Tibial nerve (tissue), 4 donors: ENCODE measurements around the gene DPH2. TPM values are rescaled to one million over a fixed set of nuclear protein-coding genes. Genes with fewer than 3 reads are reported as not detected.
A peak's percentile ranks its signal among the peaks of the same experiment; 100 is the strongest.

Experiments used
- DNase-seq, 2 donors: peaks; one replicate each; pipeline ENCODE4 v3.0.0-alpha.2; 2019; ENCODE audit warnings: low spot score in 2 of 2
- H3K27ac ChIP-seq, 4 donors: fragments of 200-600 bp; sonication (generic) in 3 of 4; one replicate each; pipeline ENCODE4 v1.5.1; 2017 to 2019; ENCODE audit warnings: mild to moderate bottlenecking in 1 of 4
- H3K27me3 ChIP-seq, 2 donors: fragments of 200-600 bp; sonication (generic) in 1 of 2; one replicate each; pipeline versions ENCODE4 v1.5.1 to v1.6.0; 2017 to 2019
- H3K36me3 ChIP-seq, 3 donors: fragments of 200-600 bp; sonication (generic); one replicate each; pipeline ENCODE4 v1.5.1; 2018 to 2019
- H3K4me1 ChIP-seq, 4 donors: fragments of 200-600 bp; sonication (generic) in 3 of 4; one replicate each; pipeline ENCODE4 v1.5.1; 2017 to 2019
- H3K4me3 ChIP-seq, 4 donors: fragments of 200-600 bp; sonication (generic) in 3 of 4; one replicate each; pipeline ENCODE4 v1.5.1; 2017 to 2019; ENCODE audit warnings: mild to moderate bottlenecking in 1 of 4, moderate library complexity in 1 of 4
- H3K9me3 ChIP-seq, 4 donors: fragments of 200-600 bp; sonication (generic) in 3 of 4; one replicate each; pipeline ENCODE4 v1.5.1; 2017 to 2019
- CTCF ChIP-seq, 5 experiments: fragments of 200-600 bp in 3 of 5; fragments of 450-650 bp in 2 of 5; sonication (generic) in 3 of 5; IDR thresholded peaks; one replicate each; pipeline ENCODE4 v1.5.1; 2016 to 2019; ENCODE audit warnings: antibody characterized with exemption in 5 of 5, mild to moderate bottlenecking in 3 of 5, moderate library complexity in 2 of 5
- EP300 ChIP-seq, 2 donors: sonication (generic); formaldehyde crosslinking; IDR thresholded peaks; one replicate each; pipeline ENCODE4 v1.6.1; 2017; ENCODE audit warnings: antibody characterized with exemption in 2 of 2, mild to moderate bottlenecking in 1 of 2
- POLR2A ChIP-seq, 2 donors: fragments of 450-650 bp; IDR thresholded peaks; one replicate each; pipeline ENCODE4 v1.6.1; 2017; ENCODE audit warnings: antibody characterized with exemption in 2 of 2, mild to moderate bottlenecking in 2 of 2, moderate library complexity in 2 of 2
- WGBS, 2 donors: methylation state at CpG; one replicate each; pipeline ENCODE4 v1.1.5; 2018; 5-methylcytosine and 5-hydroxymethylcytosine counted together
- total RNA-seq, 4 donors: library from RNA; depleted of rRNA; stranded (reverse); fragments of >200 nt; gene quantifications; one replicate each; pipeline ENCODE4 v1.1.0, GENCODE V29; 2016

DPH2 gene
- total RNA-seq, 4 donors from 2014 or later: 25.7 to 41.7 (median 31.9) TPM

- Histone ChIP-seq H3K4me1 (peaks cover 0 to 19% (median 5%) of the 10 kb centered on the region in 4 donors), H3K36me3 (peaks cover 0 to 23% (median 0%) of the 10 kb centered on the region in 3 donors), H3K9me3 (no peaks in the 10 kb centered on the region), H3K27me3 (no peaks in the 10 kb centered on the region), H3K27ac (no peak overlapping the region), H3K4me3 (no peak overlapping the region)
- WGBS, 2 donors: 83 to 94% methylated on average over 7 to 8 of the region's 8 CpGs
- no peak for TF ChIP-seq EP300 (IDR thresholded peaks at IDR 0.05)
- TF ChIP-seq POLR2A (IDR thresholded peaks at IDR 0.05): no peak
- TF ChIP-seq CTCF (IDR thresholded peaks at IDR 0.05): no peak
- DNase-seq: no peak
Observed at GRCh38 chr1:44000122-44000665, 30.4 kb downstream of the DPH2 start.

- Histone ChIP-seq H3K9me3 (no peaks in the 10 kb centered on the region), H3K4me3 (no peak overlapping the region), H3K36me3 (peaks cover 0 to 23% (median 0%) of the 10 kb centered on the region in 3 donors), H3K4me1 (peaks cover 0 to 17% (median 0%) of the 10 kb centered on the region in 4 donors), H3K27me3 (no peaks in the 10 kb centered on the region), H3K27ac (no peak overlapping the region)
- DNase-seq: no peak
- WGBS, 2 donors: 84 to 85% methylated on average over 7 to 8 of the region's 8 CpGs
- TF ChIP-seq CTCF (IDR thresholded peaks at IDR 0.05) (no peak), EP300 (IDR thresholded peaks at IDR 0.05) (no peak), POLR2A (IDR thresholded peaks at IDR 0.05) (no peak)
Observed at GRCh38 chr1:44002165-44002564, 32.4 kb downstream of the DPH2 start.

- DNase-seq: no peak
- peaks cover 0 to 23% (median 0%) of the 10 kb centered on the region in 3 donors for H3K36me3 ChIP-seq
- H3K9me3 ChIP-seq: no peaks in the 10 kb centered on the region
- 74 to 84% methylated on average over 12 to 14 of the region's 14 CpGs for WGBS, 2 donors
- H3K4me1 ChIP-seq: peaks cover 0 to 16% (median 0%) of the 10 kb centered on the region in 4 donors
- no peaks in the 10 kb centered on the region for H3K27me3 ChIP-seq
- H3K27ac ChIP-seq: no peak overlapping the region
- H3K4me3 ChIP-seq: no peak overlapping the region
- no peak for TF ChIP-seq POLR2A (IDR thresholded peaks at IDR 0.05)
- TF ChIP-seq CTCF (IDR thresholded peaks at IDR 0.05): no peak
- TF ChIP-seq EP300 (IDR thresholded peaks at IDR 0.05): no peak
Observed at GRCh38 chr1:44002606-44003157, 32.9 kb downstream of the DPH2 start.

GRCh38 chr1:44008259-44008658 lies 38.4 kb downstream of the DPH2 start:
- no peaks in the 10 kb centered on the region for H3K9me3 ChIP-seq
- no peak overlapping the region for H3K27ac ChIP-seq
- no peaks in the 10 kb centered on the region for H3K27me3 ChIP-seq
- TF ChIP-seq CTCF (IDR thresholded peaks at IDR 0.05) (no peak), POLR2A (IDR thresholded peaks at IDR 0.05) (no peak), EP300 (IDR thresholded peaks at IDR 0.05) (no peak)
- no peak overlapping the region for H3K4me3 ChIP-seq
- H3K4me1 ChIP-seq: peaks cover 0 to 50% (median 16%) of the 10 kb centered on the region in 4 donors
- H3K36me3 ChIP-seq: no peaks in the 10 kb centered on the region
- WGBS, 2 donors: 92 to 95% methylated on average over 12 of the region's 12 CpGs
- DNase-seq: no peak

GRCh38 chr1:44010935-44011471 lies 41.2 kb downstream of the DPH2 start:
- no peaks in the 10 kb centered on the region for H3K36me3 ChIP-seq
- peaks cover 0 to 73% (median 29%) of the 10 kb centered on the region in 4 donors for H3K4me1 ChIP-seq
- no peaks in the 10 kb centered on the region for H3K9me3 ChIP-seq
- peak overlapping the region in 3 of 4 donors; percentile 19 to 82 (median 76) for H3K27ac ChIP-seq
- DNase-seq: no peak
- no peaks in the 10 kb centered on the region for H3K27me3 ChIP-seq
- 31 to 62% methylated on average over 3 to 11 of the region's 11 CpGs for WGBS, 2 donors
- no peak overlapping the region for H3K4me3 ChIP-seq
- no peak for TF ChIP-seq CTCF (IDR thresholded peaks at IDR 0.05)
- peak in 1 of 2 donors; percentile 22 for TF ChIP-seq EP300 (IDR thresholded peaks at IDR 0.05)
